Ramos (cell line): ENCODE results near the gene MYO1D.
"Not testable (repeated sequence)": the region's sequence is repeated elsewhere in the genome, so short reads cannot be mapped to it uniquely, and the experiment has no call there.

Source experiments
- in situ Hi-C: fragments of 300-500 bp; cut with MboI; formaldehyde crosslinking; loops from one replicate; pipeline ENCODE4 v1.14.3; 2022; ENCODE audit warnings: low sequenced_read_pairs; ENCODE audit not compliant: unreplicated experiment

Gene MYO1D

DNA sequence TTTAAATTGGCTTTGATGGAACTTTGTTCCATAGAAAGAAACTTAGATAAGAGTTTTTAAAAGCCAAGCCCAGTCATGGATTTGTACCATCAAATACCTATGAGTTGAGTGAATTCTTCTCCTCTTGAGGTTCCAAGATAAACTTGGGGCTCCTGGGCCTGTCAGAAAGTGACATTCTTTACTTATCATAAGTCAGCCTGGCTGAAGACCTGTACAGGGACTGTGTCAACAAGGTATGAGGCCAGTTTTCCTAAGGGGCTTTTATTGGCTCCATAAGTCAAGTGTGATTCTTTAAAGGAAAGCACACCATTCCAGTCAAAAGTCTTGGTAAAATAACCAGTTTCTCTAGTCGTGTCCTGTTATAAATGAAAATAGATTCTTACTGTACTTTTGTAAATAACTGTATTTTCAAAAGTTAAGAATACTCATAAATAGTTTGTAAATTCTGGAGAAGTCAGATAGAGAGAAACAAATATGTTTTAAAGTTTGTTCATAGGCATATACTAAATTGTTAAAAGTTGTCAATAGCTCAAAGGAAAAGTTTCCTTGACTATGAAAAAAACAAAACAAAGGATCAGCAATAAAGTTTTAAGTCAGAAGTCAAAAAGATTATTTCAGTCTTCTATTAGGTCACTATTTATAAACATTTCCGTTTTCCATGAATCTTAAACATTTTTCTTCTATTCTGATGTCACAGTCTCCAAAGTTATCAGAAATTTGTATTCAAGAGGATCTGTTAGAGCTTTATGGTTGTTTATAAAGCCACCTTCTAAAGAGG is 22.5 kb upstream of the MYO1D start:
- in situ Hi-C loops: no loop called here

DNA sequence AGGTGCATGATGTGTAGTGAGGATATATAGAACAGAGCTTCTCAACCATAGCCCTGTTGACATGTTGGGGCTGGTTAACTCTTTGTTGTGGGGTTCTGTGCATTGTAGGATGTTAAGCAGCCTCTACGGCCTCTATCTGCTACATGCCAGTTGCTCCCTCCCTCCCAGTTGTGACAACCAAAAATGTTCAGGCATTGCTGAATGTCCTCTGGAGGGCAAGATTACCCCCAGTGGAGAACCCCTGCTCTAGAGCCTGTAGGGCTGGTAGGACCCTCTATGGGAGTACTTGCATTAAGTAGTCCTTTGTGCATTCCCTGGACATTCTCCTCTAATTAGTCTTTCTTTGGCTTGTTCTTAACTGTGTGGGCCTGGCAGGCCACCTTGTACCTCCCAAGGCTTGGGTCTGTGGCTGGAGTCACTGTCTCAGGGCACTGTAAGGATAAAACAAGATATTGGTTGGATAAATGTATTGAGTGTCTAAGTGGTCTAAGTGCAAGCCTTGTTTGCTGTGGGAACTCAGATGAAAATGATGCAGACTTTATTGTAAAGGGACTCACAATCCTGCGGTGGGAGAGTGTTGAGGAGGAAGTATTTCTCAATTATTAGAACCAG is 19.8 kb upstream of the MYO1D start:
- in situ Hi-C loops: no loop called here

DNA sequence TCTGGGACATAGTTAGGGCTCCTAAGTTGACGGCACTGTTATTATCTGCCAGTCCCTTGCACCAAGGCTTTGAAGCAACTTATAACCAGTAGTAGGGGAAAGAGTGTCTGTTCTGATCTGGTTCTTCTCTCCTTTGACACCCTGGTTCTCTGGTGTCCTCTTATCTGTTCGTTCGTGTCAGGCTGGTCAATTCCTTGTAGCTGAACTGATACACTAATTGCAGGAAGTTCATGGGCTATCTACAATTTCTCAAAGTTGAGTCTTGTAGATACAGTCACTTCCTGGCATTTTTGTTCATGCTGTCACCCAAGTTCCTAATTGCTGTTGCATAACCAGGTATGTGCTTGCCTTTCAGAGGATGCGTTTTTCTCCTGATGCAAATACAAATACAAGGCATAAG is 17.3 kb upstream of the MYO1D start:
- in situ Hi-C loops: no loop called here

DNA sequence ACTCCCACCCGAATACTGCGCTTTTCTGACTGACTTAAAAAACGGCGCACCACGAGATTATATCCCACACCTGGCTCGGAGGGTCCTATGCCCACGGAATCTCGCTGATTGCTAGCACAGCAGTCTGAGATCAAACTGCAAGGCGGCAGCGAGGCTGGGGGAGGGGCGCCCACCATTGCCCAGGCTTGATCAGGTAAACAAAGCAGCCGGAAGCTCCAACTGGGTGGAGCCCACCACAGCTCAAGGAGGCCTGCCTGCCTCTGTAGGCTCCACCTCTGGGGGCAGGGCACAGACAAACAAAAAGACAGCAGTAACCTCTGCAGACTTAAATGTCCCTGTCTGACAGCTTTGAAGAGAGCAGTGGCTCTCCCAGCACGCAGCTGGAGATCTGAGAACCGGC is 10.5 kb upstream of the MYO1D start:
- in situ Hi-C loops: not testable (repeated sequence)

DNA sequence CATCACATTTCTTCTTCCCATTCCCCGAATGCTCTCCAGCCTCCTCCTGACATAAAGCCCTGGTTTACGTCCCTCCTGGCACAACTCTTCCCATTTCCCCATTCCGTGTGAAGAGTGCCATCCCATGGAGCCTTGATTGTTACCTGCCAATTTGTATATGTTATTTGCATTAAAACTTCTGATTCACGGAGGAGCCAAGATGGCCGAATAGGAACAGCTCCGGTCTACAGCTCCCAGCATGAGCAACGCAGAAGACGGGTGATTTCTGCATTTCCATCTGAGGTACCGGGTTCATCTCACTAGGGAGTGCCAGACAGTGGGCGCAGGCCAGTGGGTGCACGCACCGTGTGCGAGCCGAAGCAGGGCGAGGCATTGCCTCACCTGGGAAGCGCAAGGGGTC is 10.0 kb upstream of the MYO1D start:
- in situ Hi-C loops: not testable (repeated sequence)

DNA sequence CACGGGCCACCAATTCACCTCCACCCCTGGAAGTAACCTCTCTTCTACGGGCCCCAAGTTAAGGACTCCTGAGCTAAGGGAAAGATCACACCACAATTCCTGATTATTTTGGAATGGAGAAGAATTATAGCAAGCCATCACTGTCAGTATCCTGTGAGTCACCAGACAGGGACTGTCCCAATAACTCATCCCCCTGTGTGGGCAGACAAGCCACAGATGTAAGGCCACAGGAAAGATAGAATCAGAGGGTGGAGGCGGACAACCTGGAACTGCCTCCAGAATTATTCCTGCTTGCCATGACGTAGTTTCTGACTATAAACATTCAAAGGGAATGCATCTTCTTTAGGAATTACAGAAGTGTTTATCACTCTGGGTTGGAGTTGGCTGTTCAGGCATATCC is 5.8 kb upstream of the MYO1D start:
- in situ Hi-C loops: no loop called here

DNA sequence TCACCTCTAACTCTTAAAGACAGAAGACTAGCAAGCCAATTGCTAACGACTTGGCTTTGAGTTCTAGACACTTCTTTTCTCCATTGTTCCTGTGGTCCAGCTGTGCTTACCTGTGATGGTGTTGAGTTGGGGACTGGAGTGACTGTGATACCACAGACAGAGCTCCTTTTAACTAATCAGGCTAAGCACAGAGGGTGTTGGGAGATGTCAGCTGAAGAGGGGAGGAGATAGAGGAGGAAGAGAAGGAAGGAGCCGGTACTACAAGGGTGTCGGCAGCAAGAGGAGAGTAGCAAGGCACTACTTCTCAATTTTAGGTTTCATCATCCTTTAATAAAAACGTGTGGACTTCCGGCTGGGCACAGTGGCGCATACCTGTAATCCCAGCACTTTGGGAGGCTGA is 5.1 kb upstream of the MYO1D start:
- in situ Hi-C loops: no loop called here

DNA sequence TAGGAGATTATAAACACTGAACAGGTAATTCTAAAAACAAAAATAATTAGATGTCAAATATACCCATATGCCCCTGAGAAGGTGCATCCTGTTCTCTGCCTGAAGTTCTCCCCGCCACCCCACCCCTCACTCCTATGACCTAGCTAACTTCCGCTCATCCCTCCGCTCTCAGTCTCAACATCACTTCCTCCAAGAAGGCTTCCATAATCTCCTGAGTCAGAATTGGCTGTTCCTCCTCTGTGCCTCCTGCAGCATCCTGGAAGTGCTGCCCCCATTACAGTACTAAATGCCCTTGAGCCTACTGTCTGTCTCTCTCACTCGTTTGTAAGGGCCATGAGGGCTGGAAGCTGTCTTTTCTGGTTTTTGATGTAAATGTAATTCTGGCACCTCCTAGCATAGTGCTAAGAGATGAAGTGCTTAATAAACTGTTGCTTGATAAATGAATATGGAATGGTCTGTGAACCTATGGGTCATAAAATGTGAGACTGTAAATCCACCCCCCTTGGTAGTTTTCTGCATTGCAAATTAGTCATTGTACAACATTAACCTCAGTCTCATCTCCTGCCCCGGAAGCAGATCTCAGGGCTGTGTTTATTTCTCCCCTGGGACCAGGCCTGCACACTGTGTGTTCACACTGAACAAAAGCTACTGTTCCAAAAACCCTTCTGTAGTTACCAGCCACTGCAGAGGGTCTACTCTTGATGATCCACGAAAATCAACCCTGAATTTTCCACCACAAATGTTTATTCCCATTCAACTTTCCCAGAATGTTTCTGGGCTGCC is 3.9 kb upstream of the MYO1D start:
- in situ Hi-C loops: no loop called here

DNA sequence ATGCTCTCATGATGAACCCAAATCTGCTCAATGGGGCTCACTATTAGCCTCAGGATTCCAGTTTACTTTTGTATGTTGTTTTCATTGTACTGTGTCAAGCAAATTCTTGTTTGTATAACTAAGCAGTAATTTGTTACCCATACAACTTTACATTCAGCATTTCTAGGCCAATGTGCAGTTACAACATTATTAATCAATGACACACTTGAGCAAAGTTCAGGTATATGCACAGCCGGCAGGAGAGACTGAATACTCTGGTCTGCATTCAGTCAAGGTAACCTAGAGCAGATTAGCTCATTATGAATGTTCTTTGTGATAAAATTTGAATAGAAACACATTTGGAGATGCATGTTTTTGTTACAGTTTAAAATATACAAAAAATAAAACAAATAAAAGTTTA is 2.2 kb upstream of the MYO1D start:
- in situ Hi-C loops: no loop called here

DNA sequence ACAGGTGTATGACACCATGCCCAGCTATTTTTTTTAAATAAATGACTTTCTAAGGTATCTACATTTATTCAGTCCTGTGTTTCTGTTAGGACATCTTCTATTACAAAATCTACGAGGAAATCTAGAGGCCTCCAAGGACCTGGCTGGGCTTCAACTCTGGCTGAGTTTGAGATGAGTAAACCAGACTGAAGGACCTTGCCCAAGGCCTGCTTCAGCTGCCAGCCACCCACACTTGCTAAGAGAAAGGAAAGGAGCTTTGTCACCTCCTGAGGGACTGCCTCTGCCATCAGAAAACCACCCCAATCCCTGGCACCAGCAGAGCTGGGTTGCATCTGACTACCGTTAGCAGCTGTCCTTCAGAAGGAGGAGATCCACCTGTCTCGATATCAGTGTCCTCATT is 1.3 kb upstream of the MYO1D start:
- in situ Hi-C loops: no loop called here

DNA sequence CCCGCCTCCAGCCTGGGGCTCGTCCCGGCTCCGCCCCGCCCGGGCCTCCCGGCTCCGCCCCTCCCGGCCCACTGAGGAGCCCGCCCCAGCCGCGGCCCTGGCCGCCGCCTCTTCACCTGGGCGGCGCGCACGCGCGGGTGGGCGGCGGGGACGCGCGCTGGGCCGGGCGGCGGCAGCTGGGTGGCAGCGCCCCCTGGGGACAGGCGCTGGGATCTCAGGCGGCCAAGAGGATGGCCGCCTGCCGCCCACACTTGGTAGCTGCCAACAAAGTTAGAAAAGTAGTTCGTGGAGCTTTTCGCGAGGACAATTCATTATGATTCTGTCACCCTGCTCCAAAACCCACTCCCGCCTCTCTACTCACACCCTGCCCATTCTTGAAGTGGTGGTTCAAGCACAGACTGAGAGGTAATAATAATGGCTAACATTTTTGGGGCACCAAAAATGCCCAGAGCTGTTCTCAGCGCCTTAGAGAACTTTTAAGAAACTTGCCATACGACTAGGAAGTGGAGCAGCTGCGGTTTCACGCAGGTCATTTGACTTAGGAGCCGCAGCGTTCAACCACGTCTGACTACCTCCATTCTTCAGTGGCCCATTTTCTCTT is 340 bp upstream of the MYO1D start:
- in situ Hi-C loops: no loop called here

DNA sequence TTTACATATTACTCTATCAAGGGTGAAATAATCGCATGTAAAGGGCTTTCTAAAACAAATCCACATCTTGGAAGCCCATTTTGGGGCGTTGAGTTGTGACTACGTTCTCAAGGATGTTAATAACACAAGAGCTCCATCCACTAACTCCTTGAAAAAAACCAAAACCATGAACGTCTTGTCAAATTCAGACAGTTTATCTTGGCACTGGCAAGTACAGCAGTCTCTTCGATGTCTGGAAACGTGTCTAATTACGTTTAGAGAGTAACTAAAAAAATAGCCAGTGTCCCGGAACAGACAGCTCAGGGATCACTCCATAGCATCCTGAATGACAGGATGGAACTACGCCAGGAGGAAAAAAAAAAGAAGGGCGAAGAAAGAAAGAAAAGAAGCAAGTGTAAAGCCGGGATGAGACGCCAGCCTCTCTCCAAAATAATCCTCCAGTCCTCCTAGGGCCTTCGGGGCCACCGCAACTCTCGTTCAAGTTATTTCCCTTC is 954 bp downstream of the MYO1D start:
- in situ Hi-C loops: no loop called here

DNA sequence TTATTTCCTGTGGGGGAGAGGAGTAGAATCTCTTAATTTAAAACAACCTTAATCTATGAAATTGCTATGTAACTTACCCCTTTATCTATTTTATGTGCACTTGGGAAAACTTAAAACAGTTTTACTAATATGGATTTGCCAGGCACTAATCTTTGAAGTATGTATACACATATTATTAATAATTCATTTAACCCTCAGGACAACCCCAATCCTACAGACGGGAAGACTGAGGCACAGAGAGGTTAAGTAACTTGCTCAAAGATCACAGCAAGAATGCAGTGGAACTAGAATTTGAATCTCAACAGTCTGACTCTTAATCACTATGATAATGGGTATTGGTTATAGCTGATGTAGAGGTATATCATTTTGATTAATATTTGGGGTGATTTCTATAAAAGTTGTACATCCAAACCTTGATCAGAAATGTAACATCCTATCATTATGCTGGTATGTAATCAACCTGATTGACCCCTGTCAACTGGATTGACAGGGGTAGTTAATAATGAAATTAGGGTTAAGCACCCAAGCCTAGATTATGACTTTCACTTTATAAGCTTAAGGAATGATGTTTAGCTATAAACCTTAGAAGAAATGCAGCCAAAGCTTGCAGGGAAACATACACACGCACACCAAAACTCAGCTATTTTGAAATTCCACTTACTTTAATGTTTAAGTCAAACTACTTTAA is 1.6 kb downstream of the MYO1D start:
- in situ Hi-C loops: no loop called here

DNA sequence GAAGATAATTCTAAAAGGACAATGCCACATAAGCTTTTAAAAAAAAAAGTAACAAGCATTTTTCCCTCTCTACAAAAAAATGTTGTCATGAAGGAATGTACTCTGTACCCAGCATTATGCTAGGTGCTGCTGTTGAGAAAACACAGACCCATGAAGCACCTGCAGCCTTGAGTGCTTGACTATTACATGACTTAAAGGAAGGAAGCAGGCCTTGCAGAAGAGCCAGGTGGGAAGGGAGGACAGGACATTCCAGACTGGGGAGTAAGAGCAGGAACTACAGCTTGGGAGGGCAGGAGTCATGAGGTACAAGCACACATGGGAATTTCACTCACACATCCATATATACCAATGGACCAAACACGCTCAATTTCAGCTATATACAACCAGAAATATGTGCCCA is 3.8 kb downstream of the MYO1D start:
- in situ Hi-C loops: no loop called here

DNA sequence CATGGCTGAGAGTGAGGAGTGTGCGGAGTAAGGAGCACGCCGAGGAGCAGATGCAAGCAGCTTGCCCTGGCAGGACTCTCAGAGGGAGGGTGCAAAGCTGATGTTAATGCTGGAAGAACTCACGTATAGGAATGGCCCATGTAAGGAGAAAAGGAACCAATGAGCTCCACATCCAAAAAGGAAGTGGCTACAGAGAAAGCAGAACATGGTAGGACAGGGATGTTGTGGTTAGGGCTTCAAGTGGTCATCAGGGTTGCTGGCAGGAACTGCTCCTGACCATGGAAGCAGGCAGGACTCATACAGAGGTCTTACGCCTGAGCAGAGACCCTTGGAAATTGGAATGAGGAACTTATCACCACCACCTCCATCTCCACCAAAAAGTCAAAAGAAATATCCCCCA is 5.2 kb downstream of the MYO1D start:
- in situ Hi-C loops: no loop called here

DNA sequence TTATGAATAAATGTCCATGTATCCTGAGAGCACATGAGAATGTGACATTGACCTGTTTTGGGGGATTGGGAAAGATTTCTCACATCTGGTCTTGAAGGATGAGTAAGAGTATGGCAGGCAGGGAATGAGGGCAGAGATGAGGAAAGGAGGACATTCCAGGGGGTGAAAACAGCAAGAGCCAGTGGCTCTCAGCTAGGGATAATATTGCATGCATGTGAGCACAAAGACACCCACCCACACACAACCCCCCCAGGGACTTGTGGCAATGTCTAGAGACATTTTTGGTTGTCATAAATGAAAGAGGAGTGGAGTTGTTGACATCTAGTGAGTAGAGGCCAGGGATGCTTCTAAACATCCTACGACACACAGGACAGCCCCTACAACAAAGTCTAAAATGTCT is 6.0 kb downstream of the MYO1D start:
- in situ Hi-C loops: no loop called here

DNA sequence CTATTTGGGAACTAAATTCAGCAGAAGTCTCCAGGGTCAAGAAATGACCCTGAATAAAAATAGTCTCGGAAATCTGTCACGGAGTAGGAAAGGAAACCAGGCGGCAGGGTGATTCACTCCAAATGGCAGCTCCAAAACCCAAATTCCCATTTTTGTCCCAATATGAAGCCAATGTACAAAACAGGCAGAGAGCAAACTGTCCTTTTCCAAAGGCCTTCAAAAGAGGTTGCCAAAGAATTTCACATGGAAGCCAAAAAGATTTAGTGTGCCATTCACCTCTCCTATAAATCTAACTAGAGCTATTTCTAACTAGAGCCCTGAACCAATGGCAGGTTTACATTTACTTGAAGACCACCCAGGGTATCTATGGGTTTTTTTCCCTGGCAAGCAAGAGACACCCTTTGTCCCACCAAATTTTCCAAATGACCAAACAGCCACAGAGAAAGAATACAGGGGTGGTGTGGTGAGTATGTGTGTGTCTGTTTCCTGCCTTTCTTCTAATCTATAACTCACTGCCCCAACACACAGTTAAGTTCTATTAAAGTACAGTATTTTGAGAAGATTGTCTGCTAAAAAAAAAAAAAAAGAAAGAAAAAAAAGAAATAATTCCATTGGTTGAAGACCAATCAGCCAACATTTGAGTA is 6.8 kb downstream of the MYO1D start:
- in situ Hi-C loops: no loop called here

DNA sequence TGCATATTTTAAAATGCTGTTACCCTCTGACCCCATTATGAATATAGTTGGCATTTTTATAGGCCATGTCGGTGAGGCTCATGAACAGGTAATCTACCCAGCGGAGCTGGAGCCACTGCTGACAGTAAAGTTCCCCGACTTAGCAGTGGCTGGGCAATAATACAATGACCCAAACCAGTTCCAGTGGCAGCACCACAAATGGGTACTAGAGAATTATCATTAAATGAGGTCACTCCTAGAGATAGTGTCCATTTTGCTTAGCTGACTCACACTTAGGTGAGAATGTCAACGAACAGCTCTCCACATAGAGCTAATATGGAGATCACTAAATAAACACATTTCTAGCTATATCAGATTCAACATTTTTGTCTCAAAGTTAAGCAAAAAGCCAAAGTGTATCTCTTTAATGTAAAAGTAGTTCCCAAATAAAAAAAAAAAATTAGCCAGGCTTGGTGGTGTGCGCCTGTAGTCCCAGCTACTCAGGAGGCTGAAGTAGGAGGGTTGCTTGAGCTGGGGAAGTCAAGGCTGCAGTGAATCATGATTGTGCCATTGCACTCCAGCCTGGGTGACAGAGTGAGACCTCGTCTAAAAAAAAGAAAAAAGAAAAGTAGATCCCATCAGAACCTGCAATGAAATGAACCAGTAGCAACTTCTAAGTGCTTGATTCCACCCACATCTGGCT is 7.4 kb downstream of the MYO1D start:
- in situ Hi-C loops: no loop called here

DNA sequence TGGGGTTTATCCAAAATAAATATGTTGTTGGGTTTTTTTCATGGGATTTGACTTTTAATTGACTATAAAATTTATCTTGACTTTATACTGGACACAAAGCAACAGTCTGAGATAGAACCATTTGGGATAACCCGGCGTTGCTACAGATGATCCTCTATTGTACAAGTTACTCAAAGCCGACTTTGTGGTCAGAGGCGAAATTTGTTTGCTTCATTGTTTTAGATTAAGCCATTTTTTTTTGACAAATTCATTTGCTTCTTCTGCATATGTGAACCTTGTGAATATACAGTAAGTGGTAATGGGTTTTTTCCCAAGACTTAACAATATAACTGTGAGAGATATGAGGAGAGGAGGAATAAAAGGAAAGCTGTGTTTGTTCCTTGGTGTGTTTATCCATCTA is 11.8 kb downstream of the MYO1D start:
- in situ Hi-C loops: no loop called here
